Measurements from ENCODE around the gene DCAF6.

GRCh38 chr1:167905671-167906070, 30.8 kb upstream of the DCAF6 start:
- TF ChIP-seq CTCF (IDR thresholded peaks at IDR 0.05) (no peak), POLR2A (IDR thresholded peaks at IDR 0.05) (no peak)

Measured in prostate gland (tissue), 2 donors.